AG04450 (cell line): ENCODE data around the gene ACTMAP. TPM values are rescaled to one million over a fixed set of nuclear protein-coding genes. Genes with fewer than 3 reads are reported as not detected.

ENCODE experiments used
- CTCF ChIA-PET: fragments of 300-600, 350-600 bp; formaldehyde crosslinking; extraction: SDS; loops from one replicate; lab custom pipeline; 2022; ENCODE audit warnings: antibody characterized with exemption, inconsistent platforms; lab: Charles Lee
- POLR2A ChIA-PET: fragments of 350-600 bp; formaldehyde crosslinking; extraction: SDS; loops from one replicate; lab custom pipeline; 2021; ENCODE audit warnings: antibody characterized with exemption, inconsistent platforms; lab: Yijun Ruan, JAX
- DNase-seq: peaks from one replicate; pipeline ENCODE4 v3.0.0-alpha.2; 2011; ENCODE audit warnings: low read depth, low spot score
- H3K27ac ChIP-seq: one replicate; pipeline ENCODE4 v1.5.1; 2012; ENCODE audit warnings: low read depth, low read length, control low read depth
- H3K27me3 ChIP-seq: one replicate; pipeline ENCODE4 v1.6.0; 2012; ENCODE audit warnings: low read length; ENCODE audit not compliant: control insufficient read depth, insufficient read depth
- H3K4me3 ChIP-seq: 2 replicates; pipeline ENCODE4 v1.5.1; 2011; ENCODE audit warnings: mild to moderate bottlenecking, low read depth, low read length, control low read depth
- H3K9me3 ChIP-seq: 2 replicates; pipeline ENCODE4 v1.5.1; 2012; ENCODE audit warnings: low read length; ENCODE audit not compliant: control insufficient read depth, insufficient read depth
- CTCF ChIP-seq: IDR thresholded peaks from 2 replicates; pipeline ENCODE4 v1.5.1; 2011; ENCODE audit warnings: low read depth, low read length, control low read depth, inconsistent platforms
- polyA minus RNA-seq: library from RNA; depleted of rRNA, polyadenylated mRNA; stranded (reverse); fragments of >200 nt; gene quantifications from 2 replicates; pipeline ENCODE4 v1.2.3, GENCODE V29; 2011; rRNA and poly(A)+ RNA removed
- polyA plus RNA-seq: library from polyadenylated mRNA; depleted of rRNA; stranded (reverse); fragments of >200 nt; gene quantifications from 2 replicates; pipeline ENCODE4 v1.2.3, GENCODE V29; 2011; rRNA removed

The ACTMAP gene
- polyA plus RNA-seq (2.9 and 4.5 TPM in 2 replicates), polyA minus RNA-seq (5.5 and 7.5 TPM in 2 replicates)

- TF ChIP-seq CTCF: no peak
- CTCF ChIA-PET: interaction anchor here (0.8 to 1.7 kb wide), 2 partner anchors 87 to 115 kb away, joined by 3 to 7 read pairs; no protein-coding TSS in a partner anchor
- no peaks in the 10 kb centered on the region for H3K27me3 ChIP-seq
- POLR2A ChIA-PET: interaction anchor here (0.6 to 1.8 kb wide), 10 partner anchors 9 to 105 kb away, joined by 3 to 28 read pairs (median 8); partner anchors contain the start of genes COQ8B, EGLN2, ITPKC and NUMBL
- peak; percentile 100 for DNase-seq
- peak within 1 kb of the TSS; percentile 94 for H3K4me3 ChIP-seq
- peak within 1 kb of the TSS; percentile 96 for H3K27ac ChIP-seq
- H3K9me3 ChIP-seq: no peaks in the 10 kb centered on the region
Observed at GRCh38 chr19:40750058-40750873, at the start of gene ACTMAP. Gene ACTMAP (minus strand): TSS chr19:40750477. CDS start chr19:40749803, 674 bp downstream.

GRCh38 chr19:40799558-40800338 is 49.5 kb upstream of the ACTMAP start:
- peak overlapping the region; percentile 82 for H3K4me3 ChIP-seq
- ChIA-PET POLR2A (interaction anchor here (1.0 to 2.6 kb wide), 3 partner anchors 12 to 154 kb away, joined by 3 to 20 read pairs (median 4); partner anchors contain the start of gene RAB4B), CTCF (interaction anchor here (1.5 kb wide), 1 partner anchor 136 kb away, joined by 4 read pairs; no protein-coding TSS in a partner anchor)
- DNase-seq: no peak
- no peak overlapping the region for H3K27ac ChIP-seq
- TF ChIP-seq CTCF: no peak
- no peaks in the 10 kb centered on the region for H3K27me3 ChIP-seq
- no peaks in the 10 kb centered on the region; the same call in 1 of the 2 replicates for H3K9me3 ChIP-seq

GRCh38 chr19:40798683-40799557 is 48.6 kb upstream of the ACTMAP start, which contains the start of gene EGLN2:
Gene EGLN2 (plus strand): TSS chr19:40799191. CDS start chr19:40800573, 1,382 bp downstream.
- DNase-seq: peak; percentile 99
- no peaks in the 10 kb centered on the region for H3K27me3 ChIP-seq
- H3K4me3 ChIP-seq: peak within 1 kb of the TSS; percentile 82
- CTCF ChIA-PET: interaction anchor here (1.0 to 1.5 kb wide), 4 partner anchors 11 to 136 kb away, joined by 3 to 20 read pairs (median 6); partner anchors contain the start of gene RAB4B
- peak within 1 kb of the TSS; percentile 81 for H3K27ac ChIP-seq
- H3K9me3 ChIP-seq: no peaks in the 10 kb centered on the region; the same call in 1 of the 2 replicates
- TF ChIP-seq CTCF: no peak
- POLR2A ChIA-PET: interaction anchor here (0.6 to 2.6 kb wide), 10 partner anchors 8 to 153 kb away, joined by 3 to 20 read pairs (median 4); partner anchors contain the start of genes ACTMAP and RAB4B

GRCh38 chr19:40797963-40798682 is 47.8 kb upstream of the ACTMAP start:
- POLR2A ChIA-PET: interaction anchor here (0.6 to 2.6 kb wide), 10 partner anchors 9 to 406 kb away, joined by 3 to 20 read pairs (median 4); partner anchors contain the start of genes ACTMAP and RAB4B
- CTCF ChIA-PET: interaction anchor here (1.0 to 1.5 kb wide), 4 partner anchors 10 to 135 kb away, joined by 3 to 20 read pairs (median 6); partner anchors contain the start of gene RAB4B
- peak; percentile 61 for TF ChIP-seq CTCF
- no peak for DNase-seq
- Histone ChIP-seq H3K27me3 (no peaks in the 10 kb centered on the region), H3K4me3 (peak overlapping the region; percentile 66), H3K9me3 (no peaks in the 10 kb centered on the region; the same call in 1 of the 2 replicates), H3K27ac (peak overlapping the region; percentile 81)
